ENCODE data around the gene MYO1D. TPM values are rescaled to one million over a fixed set of nuclear protein-coding genes. Genes with fewer than 3 reads are reported as not detected.

The MYO1D gene
- total RNA-seq, 1 donor from 2014 or later: 18.0 TPM

- Mint-ChIP-seq H3K27me3 (ENCODE audit: low read depth, unreplicated experiment) (no peaks in the 10 kb centered on the region), H3K27ac (ENCODE audit: unreplicated experiment) (no peak overlapping the region), H3K9me3 (ENCODE audit: unreplicated experiment) (no peaks in the 10 kb centered on the region), H3K36me3 (ENCODE audit: low read depth, unreplicated experiment) (peaks cover 9% of the 10 kb centered on the region), H3K4me1 (ENCODE audit: low read depth, unreplicated experiment) (peaks cover 38% of the 10 kb centered on the region), H3K4me3 (ENCODE audit: unreplicated experiment) (no peak overlapping the region)
- TF ChIP-seq EZH2 (IDR thresholded peaks at IDR 0.05; ENCODE audit: insufficient read depth, low read length) (no peak), CTCF (IDR thresholded peaks at IDR 0.05; ENCODE audit: insufficient read depth, low read depth, low read length) (no peak)
- FAIRE-seq: no peak
- peaks cover 9% of the 10 kb centered on the region for H3K79me2 ChIP-seq (ENCODE audit: insufficient read depth, low read length)
- no peak overlapping the region for H3K4me2 ChIP-seq (ENCODE audit: low read length)
- no peak overlapping the region for H3K4me3 ChIP-seq (ENCODE audit: insufficient read depth, low read depth, low read length)
- no peak for DNase-seq (ENCODE audit: low read depth)
- peaks cover 32% of the 10 kb centered on the region for H4K20me1 ChIP-seq (ENCODE audit: insufficient read depth, low read length)
- H3K9me3 ChIP-seq (ENCODE audit: insufficient read depth, low read depth, low read length): no peaks in the 10 kb centered on the region
- H3K27ac ChIP-seq (ENCODE audit: low read depth, low read length): no peak overlapping the region
- no peaks in the 10 kb centered on the region for H3K36me3 ChIP-seq (ENCODE audit: insufficient read depth, low read length)
- no peak overlapping the region for H2AFZ ChIP-seq (ENCODE audit: low read depth, low read length)
- no peaks in the 10 kb centered on the region for H3K27me3 ChIP-seq (ENCODE audit: insufficient read depth, low read length)
- H3K9ac ChIP-seq (ENCODE audit: low read length): no peak overlapping the region
- peaks cover 47% of the 10 kb centered on the region for H3K4me1 ChIP-seq (ENCODE audit: insufficient read depth, low read length)
Observed at GRCh38 chr17:32492264-32492589, 384.7 kb downstream of the MYO1D start.

GRCh38 chr17:32491371-32492263 is 385.3 kb downstream of the MYO1D start:
- Mint-ChIP-seq H3K27ac (ENCODE audit: unreplicated experiment) (no peak overlapping the region), H3K27me3 (ENCODE audit: low read depth, unreplicated experiment) (no peaks in the 10 kb centered on the region)

More at GRCh38 chr17:32491371-32492263, 385.3 kb downstream of the MYO1D start:
- no peak overlapping the region for H3K9ac ChIP-seq (ENCODE audit: low read length)
- H3K9me3 ChIP-seq (ENCODE audit: insufficient read depth, low read depth, low read length): no peaks in the 10 kb centered on the region
- no peaks in the 10 kb centered on the region for H3K27me3 ChIP-seq (ENCODE audit: insufficient read depth, low read length)
- H3K36me3 ChIP-seq (ENCODE audit: insufficient read depth, low read length): no peaks in the 10 kb centered on the region
- Mint-ChIP-seq H3K4me3 (ENCODE audit: unreplicated experiment) (no peak overlapping the region), H3K9me3 (ENCODE audit: unreplicated experiment) (no peaks in the 10 kb centered on the region), H3K4me1 (ENCODE audit: low read depth, unreplicated experiment) (peaks cover 34% of the 10 kb centered on the region), H3K36me3 (ENCODE audit: low read depth, unreplicated experiment) (peaks cover 9% of the 10 kb centered on the region)
- no peak overlapping the region for H3K4me3 ChIP-seq (ENCODE audit: insufficient read depth, low read depth, low read length)
- H2AFZ ChIP-seq (ENCODE audit: low read depth, low read length): no peak overlapping the region
- H3K4me2 ChIP-seq (ENCODE audit: low read length): no peak overlapping the region
- peaks cover 9% of the 10 kb centered on the region for H3K79me2 ChIP-seq (ENCODE audit: insufficient read depth, low read length)
- DNase-seq (ENCODE audit: low read depth) (no peak), FAIRE-seq (no peak)
- no peak for TF ChIP-seq CTCF (IDR thresholded peaks at IDR 0.05; ENCODE audit: insufficient read depth, low read depth, low read length)
- no peak for TF ChIP-seq EZH2 (IDR thresholded peaks at IDR 0.05; ENCODE audit: insufficient read depth, low read length)
- H3K4me1 ChIP-seq (ENCODE audit: insufficient read depth, low read length): peaks cover 41% of the 10 kb centered on the region
- no peak overlapping the region for H3K27ac ChIP-seq (ENCODE audit: low read depth, low read length)
- peaks cover 32% of the 10 kb centered on the region for H4K20me1 ChIP-seq (ENCODE audit: insufficient read depth, low read length)
